HG02840 (cell line): ENCODE data around the gene SORCS2.
"Not testable (repeated sequence)": the region's sequence is repeated elsewhere in the genome, so short reads cannot be mapped to it uniquely, and the experiment has no call there.

ENCODE experiments used
- ATAC-seq: cut with Tn5 transposase; IDR thresholded peaks from one replicate; pipeline ENCODE4 v1.9.1; 2021; ENCODE audit warnings: mild to moderate bottlenecking, moderate library complexity, moderate number of reproducible peaks; ENCODE audit not compliant: unreplicated experiment, low FRiP score

SORCS2 gene

DNA sequence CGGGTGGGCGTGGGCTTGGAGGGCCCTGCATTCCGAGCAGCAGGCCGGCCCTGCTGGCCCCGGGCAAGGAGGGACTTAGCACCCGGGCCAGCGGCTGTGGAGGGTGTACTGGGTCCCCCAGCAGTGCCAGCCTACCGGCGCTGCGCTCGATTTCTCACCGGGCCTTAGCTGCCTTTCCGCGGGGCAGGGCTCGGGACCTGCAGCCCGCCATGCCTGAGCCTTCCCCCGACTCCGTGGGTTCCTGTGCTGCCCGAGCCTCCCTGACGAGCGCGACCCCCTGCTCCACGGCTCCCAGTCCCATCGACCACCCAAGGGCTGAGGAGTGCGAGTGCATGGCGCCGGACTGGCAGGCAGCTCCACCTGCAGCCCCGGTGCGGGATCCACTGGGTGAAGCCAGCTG is 22.8 kb downstream of the SORCS2 start:
- not testable (repeated sequence) for ATAC-seq

GRCh38 chr4:7217039-7217438 is 24.7 kb downstream of the SORCS2 start:
- ATAC-seq, result no peak

- no peak for ATAC-seq
Observed at GRCh38 chr4:7217474-7218321, 25.4 kb downstream of the SORCS2 start.

DNA sequence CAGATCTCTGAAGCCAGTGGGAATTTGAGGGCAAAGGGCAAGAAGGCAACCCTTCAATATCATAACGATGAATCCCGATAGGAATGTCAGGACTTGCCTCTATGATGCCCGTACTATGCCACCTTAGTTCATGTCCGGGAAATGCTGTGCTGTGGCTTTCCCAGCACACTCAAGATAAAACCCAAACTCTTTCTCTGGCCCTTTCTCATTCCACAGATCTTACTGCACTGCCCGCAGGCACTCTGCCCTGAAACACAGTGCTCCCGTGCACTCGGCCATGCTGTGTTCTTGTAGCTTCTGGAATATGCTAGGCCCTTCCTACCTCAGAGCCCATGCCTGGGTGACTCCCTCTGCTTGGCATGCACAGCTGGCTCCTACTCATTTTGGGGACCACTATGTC is 26.3 kb downstream of the SORCS2 start:
- no peak for ATAC-seq

- ATAC-seq, result no peak
Observed at GRCh38 chr4:7222521-7222920, 30.2 kb downstream of the SORCS2 start.

DNA sequence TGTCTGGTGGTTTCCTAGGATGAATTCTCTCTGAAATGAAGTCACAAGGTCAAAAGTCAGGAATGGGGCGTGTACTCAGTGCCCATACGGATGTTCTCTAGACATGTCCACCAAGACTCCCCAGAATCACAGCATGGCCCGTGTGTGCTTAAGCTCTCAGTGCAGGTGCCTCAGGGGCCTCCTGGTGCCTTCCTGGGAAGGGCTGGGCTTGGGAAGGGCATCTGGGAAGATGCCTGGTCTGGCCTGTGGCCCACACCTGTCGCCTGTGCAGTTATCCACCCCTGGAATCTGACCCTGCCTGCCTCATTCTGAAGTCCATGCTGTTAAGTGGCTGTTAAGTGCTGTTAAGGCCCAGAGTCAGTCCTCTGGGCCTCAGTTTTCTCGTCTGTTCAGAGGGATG is 31.2 kb downstream of the SORCS2 start:
- ATAC-seq, result no peak

GRCh38 chr4:7224001-7224400 is 31.7 kb downstream of the SORCS2 start:
- no peak for ATAC-seq

GRCh38 chr4:7224878-7225533 is 32.7 kb downstream of the SORCS2 start:
- ATAC-seq, result no peak

GRCh38 chr4:7226439-7226838 is 34.1 kb downstream of the SORCS2 start:
- ATAC-seq, result no peak

GRCh38 chr4:7227008-7227407 is 34.7 kb downstream of the SORCS2 start:
- no peak for ATAC-seq

DNA sequence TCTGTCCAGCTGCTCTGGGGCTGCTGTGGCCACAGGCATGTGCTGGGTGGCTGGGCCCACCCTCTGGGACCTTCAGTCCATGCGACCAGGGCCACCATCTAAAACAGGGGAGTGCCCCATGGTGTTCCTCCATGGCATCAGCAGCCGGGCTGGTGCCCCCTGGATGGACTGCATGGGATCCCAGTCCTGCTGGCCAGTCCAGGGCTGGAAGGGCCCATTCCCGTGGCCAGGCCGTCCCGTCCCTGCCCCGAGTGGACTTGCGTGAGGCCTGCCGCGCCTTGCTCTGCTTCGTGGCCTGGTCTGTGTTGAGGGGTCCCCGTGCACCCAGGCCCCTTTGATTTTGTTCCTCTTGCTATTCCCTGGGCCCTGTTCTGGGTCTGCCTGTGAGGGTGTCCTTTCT is 36.4 kb downstream of the SORCS2 start:
- ATAC-seq, result no peak

- ATAC-seq, result no peak
Observed at GRCh38 chr4:7232061-7232650, 39.8 kb downstream of the SORCS2 start.

GRCh38 chr4:7233006-7233580 is 40.8 kb downstream of the SORCS2 start:
- no peak for ATAC-seq

- ATAC-seq, result no peak
Observed at GRCh38 chr4:7233601-7234000, 41.3 kb downstream of the SORCS2 start.

DNA sequence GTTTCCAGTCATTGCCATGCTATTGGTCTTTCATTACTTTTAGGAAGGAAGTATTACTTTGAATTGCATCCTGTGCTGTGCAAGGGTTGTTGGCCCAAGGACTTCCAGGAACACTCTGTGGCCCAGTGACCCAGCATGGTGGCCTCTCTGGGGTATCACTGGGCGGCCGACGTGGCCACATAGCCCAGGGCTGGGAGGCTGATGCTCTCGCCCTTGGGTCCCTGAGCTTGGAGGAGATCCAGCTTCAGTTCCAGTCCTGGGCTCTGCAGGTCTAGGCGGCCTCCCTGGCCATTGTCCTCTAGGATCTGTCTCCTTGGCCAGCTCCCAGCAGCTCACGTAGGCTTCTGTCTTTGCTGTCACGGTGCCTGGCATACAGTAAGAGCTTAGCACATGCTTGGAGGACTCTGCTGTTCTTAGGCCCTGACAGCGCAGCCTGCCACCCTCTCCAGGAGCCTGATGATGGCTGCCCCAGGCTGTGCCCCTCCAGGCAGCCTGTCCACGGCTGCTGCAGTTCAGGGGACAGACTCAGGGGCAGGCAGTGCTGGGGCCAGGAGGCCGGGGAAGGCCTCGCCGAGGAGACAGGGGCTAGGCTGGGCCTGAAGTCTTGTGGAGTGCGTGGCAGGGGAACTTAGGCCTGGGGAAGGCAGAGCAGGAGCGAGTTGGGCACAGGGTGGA is 42.2 kb downstream of the SORCS2 start:
- ATAC-seq, result no peak

DNA sequence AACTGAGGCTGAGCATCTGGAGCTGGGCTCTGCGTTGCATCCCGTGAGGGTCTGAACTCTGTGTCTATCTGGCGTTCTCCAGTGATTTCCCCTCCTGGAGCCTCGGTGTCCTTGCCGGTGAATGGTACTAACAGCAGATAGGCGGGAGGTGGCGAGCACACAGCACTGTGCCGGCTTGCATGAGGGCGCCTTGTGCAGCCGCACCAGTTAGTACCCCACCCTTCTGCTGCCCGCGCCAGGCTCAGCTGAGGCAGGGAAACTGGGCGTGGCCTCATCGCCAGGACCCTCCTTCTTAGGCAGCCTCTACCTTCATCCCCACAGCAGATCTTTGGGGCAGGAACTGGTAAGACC is 42.7 kb downstream of the SORCS2 start:
- ATAC-seq, result no peak

GRCh38 chr4:7236847-7237246 is 44.5 kb downstream of the SORCS2 start:
- no peak for ATAC-seq

- ATAC-seq, result no peak
Observed at GRCh38 chr4:7237873-7238272, 45.5 kb downstream of the SORCS2 start.

GRCh38 chr4:7238300-7238960 is 46.1 kb downstream of the SORCS2 start:
- ATAC-seq, result no peak

- no peak for ATAC-seq
Observed at GRCh38 chr4:7239101-7239820, 46.9 kb downstream of the SORCS2 start.
